KG1 (cell line): ENCODE results near the gene BOD1.
"Not testable (repeated sequence)": the region's sequence is repeated elsewhere in the genome, so short reads cannot be mapped to it uniquely, and the experiment has no call there.

Experiments used
- DNase-seq: peaks from one replicate; lab custom pipeline; 2025; lab: John Stamatoyannopoulos, UW

Gene BOD1

DNA sequence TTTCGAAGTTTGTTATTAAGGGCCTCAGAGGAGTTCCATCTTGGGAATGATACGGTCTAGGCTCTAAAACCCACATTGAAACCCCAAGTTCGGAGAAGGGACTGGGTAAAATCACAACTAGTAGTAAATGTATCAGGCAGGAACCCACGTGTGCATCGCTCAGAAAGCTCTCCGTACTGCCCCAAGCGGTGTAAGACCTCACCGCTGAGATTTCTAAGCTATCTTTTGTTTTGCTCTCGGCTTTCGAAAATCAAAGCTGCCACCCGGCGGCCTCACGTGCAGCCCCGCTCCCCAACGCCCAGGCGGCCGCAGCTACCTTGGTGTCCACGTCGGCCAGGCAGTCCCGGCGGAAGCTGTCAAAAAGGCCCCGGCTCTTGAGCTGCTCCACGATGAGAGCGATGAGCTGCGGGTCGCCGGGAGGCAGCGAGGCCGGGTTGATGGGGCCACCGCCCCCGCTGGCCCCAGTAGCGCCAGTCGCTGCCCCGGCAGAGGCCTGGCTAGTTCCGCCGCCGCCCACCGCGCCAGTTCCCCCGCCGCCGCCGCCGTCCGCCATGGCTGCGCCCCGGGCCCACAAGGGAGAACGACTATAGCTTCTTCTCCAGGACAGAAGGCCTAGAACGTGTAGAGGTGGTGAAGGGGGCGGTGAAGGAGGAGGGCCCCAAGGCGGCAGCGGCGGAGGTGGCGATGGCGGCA lies 420 bp downstream of the BOD1 start:
- DNase-seq = peak; percentile 68

DNA sequence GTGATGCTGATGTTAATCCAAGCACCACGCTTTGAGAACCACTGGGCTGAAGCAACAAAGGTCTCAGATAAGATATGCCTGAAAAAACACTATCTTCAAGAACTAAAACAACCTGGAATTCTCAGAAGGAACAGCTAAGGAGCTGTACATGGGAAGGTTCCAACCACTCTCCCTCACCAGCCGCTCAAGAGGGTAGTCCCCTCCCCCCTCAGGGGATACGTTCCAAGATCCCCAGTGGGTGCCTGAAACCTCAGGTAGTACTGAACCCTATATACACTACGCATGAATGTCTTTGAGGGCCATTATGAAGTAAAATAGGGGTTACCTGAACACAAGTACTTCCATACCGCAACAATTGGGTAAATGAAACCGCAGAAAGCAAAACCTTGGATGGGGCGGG lies 1.9 kb downstream of the BOD1 start:
- no peak for DNase-seq

DNA sequence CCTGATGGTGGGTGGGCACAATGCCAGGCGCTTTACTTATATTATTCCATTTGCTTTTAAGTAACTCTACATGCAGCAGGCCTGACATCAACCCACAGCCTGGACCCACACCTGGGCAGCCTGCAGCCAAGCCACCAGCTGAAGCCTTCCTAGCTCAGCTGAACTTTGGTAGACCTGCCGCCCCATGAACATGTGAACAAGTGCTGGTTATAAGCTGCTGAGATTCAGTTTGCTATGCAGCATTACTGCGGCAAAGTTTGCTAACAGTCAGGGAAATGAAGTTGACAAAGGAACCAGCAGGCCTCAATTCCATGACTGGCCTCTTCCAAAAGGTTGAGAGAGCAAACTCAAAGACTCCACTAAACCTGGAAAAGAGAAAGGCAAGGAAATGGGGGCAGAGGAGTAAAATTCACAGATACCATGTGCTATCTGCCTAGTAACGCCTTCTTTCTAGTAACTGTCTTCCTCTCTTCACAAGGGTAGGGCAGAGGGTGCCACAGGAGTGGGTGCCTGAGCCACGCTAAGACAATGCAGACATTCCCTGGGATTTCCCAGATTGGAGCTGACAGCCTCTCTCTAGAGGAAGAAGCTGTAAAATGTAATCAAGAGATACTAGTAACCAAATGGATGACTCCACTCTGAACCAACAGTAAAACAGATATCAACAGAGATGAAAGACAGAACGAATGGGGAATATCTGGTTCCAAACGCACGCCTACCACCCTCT lies 2.9 kb downstream of the BOD1 start:
- DNase-seq = no peak

DNA sequence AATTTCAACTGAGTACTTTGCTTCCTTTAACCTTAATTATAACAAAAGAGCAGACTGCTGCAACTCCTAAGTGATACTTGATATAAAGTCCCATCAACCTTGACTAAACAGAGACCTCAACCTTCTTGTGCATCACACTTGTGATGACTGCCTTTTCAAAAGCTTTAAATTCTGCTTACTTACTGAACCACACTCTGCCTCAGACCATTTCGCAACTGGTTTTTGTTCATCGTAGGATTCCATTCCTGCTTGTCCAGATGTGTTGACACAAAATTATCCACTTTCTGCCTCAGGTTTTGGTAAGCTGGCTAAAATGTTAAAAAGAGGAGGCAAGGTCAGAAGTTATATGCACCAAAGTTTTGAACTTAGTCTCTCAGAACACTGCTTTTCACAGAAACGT lies 3.5 kb downstream of the BOD1 start:
- no peak for DNase-seq

DNA sequence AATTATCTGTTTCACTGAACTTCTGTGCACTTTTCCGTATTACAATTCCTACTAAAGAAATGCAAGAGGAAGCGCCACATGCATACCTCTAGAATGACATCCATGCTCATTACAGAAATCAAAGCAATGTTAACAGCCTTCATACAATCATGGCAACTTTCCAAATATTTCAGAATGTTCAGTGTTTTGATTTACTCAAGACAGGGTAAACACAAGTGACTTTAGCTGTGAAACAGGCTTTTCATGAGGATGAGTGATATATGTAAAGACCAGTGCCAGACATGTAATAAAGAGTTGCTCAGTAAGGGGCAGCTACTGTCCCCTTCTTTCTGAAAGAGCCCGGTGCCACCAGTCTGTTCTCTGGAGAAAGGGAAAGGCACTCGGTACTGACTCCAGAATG lies 4.7 kb downstream of the BOD1 start:
- no peak for DNase-seq

DNA sequence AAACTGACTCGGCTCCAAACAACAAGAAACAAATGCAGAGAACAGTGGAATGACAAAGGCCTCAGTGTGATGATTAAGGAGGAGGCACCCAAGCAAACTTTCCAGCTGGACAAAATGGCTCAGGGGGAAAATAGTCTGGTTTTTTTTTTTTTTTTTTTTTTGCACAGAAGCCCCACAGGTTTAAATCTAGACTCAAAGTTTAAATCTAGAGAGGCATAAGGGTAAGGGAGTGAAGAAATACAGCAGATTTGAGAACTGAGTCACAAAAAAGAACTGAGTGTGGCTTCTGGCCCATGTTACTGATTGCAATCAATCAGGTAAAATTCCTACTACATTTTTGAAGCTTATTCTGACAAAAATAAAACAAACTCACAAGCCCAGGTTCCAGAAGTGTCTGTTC lies 12.3 kb downstream of the BOD1 start:
- no peak for DNase-seq

DNA sequence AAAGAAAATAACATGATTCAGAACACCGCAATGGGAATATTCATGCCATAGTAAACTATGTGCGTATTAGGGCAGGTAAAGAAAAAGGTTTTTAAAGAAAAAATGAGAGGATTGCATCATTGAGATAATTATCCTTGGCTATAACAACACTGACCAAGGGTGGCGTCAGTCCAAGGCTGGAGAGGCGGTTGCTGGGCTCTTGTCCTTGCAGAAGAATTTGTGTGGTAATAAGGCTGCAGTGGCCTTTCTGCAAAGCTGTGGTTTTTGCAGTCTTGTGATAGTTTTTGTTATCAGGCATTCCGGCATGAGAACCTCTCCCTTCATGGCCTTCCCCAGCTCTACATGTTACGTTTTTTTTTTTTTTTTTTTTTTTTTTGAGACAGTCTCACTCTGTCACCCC lies 14.0 kb downstream of the BOD1 start:
- DNase-seq = no peak

DNA sequence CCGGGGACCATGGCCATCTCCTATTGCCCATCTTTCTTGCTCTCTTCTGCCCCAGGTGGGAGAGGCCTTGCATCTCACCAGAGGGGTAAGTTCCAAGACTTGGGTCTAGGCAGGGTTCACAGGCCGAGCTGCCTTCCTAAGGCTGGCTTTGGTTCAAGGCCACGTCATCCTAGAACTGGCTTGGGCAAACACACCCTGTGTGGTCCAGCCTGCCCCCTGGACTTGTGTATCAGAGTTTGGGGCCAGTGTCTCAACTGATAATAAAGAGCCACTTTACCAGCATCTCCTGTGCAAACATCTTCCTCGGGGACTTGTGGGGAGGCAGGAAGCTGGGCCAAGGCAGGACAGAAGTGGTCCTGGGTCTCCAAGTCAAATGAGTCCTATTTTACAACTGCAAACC lies 17.8 kb downstream of the BOD1 start:
- no peak for DNase-seq

DNA sequence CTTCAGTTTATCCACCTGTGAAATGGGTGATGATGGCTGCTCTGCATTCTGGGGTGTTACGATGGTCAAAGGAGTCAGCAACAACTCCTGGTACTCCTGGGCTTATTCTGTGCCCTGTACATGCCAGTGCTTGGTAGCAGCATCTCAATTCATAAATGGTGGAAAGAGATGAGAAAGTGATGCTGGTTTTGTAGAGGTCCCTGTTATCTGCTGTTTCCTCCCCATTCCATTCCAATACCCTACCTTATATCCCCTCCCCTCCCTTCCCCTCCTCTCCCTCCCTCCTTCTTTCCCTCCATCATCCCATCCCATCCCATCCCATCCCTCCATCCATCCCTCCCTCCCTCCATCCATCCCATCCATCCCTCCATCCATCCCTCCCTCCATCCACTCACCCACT lies 19.1 kb downstream of the BOD1 start:
- DNase-seq = no peak

DNA sequence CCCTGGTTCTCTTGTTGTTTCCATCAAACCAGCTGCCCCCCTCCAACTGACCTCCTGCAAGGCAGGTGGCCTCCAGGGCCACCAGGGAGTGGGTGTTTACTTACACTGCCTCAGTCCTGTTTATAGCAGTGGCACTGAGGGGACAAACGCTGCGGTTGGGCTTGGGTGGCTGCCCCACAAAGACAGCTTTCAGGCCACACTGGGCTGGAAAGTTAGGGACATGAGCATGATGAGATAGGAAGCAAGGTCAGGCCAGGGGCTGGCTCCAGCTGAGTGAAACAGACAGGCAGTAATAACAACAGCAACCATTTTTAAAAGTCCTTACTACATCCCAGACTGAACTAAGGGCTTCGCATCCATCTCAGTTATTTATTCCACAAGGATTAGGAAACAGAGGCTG lies 20.6 kb downstream of the BOD1 start:
- no peak for DNase-seq

DNA sequence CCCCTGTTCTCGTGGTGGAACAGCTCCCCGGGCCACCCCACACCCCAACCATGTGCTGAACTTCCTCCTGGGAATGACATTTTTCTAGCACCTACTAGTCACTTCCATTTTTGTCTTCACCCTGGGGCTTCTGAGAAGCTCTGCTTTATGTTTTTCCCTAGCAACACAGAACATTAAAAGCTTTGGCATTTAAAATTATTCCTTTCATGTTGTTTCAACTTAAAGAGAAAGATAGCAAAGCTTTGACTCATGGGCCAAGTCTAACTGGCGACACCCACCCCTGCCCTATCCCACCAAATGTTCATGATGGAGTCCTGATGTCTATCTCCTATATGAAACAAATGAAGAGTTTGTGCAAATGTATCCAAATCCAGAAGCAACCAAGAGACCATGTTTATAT lies 22.4 kb downstream of the BOD1 start:
- no peak for DNase-seq

DNA sequence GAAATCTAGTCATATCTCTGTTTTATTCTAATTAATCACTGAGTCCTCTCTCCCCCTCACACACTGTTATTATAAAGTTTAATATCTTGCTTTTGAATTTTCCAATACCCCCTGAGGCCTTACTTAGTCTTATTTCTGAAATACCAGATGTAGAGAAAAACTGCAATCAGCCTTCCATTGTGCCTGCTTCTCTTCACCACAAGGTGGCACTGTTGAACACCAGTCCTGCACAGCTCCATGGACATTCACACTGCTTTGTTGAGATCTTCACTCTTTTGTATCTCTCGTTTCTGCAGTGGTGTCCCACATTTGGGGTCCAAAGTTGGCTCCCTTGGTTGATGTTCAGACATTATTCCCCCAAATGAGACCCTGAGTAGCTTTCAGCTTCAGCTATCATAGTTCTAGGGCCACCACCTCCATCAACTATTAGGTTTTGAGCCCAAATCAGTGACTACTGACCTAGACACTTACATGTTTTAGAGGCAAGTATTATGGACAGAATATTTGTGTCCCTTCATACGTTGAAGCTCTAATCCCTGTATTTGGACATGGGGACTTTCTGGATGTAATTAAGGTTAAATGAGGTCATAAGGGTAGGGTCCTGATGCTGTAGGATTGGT lies 24.3 kb downstream of the BOD1 start:
- DNase-seq = peak; percentile 37

DNA sequence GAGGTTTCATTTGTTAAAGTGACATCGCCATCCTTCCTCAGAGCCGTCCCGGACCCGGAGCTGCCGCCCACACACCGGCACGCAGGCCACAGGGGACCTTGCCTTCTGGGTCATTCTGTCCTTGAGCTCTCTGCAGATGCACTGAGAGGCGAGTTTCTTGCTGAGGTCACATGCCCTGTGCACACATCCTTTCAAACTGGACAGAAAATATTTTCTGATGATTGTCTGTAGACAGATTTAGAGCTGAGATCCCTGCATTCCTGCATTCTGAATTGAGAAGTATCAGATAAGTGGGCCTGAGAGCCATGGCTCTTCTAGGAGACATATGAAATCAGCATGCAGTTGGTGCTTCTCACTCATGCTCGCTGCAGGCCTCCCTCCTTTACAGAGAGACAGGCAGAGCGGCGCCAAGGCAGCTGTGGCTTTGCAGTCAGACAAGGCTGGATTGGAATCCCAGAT lies 25.4 kb downstream of the BOD1 start:
- no peak for DNase-seq

DNA sequence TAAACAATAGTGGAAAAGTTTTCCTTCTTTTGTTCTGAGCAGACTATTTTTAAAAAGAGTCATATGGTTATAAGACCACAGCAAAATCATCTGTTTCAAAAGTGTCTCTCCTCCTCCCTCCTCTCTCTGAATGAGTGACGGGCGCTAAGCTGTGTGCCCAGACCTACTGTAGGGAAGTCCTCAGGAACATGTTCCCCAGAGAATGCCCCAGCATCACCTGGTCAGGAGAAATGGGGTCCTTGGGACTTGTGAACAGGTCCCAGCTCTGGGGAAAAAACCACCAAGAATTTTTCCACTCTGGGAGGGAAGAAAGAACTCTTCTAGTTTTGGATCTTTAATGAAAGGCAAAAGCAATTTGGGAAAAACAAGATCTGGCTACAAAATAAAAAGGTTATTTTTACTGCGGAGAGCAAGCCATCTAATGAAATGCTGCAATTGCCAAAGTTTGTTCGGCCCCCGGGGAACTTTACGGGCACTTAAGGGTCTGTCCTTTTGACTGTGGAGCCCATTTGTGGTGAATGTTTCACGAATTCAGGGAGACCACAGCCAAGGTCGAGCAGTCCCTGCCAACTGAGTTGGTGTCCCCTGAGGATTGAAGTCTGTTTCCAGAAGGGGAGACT lies 25.9 kb downstream of the BOD1 start:
- no peak for DNase-seq

DNA sequence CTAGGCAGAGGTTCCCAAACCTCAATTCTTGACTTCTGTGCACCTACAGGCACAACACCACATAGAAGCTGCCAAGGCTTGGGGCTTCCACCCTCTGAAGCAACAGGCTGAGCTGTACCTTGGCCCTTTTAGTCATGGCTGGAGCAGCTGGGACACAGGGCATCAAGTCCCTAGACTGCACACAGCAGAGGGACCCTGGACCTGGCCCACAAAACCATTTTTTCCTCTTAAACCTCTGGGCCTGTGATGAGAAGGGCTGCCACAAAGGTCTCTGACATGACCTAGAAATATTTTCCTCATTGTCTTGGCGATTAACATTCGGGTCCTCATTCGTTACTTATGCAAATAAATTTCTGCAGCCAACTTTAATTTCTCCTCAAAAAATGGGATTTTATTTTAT lies 30.3 kb downstream of the BOD1 start:
- DNase-seq = not testable (repeated sequence)

DNA sequence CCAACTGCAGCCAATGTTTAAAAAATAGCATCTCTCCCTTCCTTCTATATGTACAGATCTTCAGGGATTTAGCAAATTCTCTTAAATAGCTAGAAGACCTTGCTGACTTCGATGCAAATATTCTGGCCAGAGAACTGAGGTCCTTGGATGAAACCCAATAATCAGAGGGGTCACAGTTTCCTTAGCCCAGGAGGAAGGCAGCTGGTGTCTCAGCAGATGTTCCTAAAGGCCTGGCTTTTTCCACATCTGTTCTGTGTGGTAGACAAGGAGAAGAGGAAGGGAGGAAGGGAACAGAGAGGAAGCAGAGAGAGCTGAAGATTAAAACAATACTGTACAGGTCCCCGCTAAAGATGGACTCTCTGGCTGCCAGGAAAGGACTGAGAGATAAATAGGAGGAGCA lies 33.1 kb downstream of the BOD1 start:
- DNase-seq = no peak

DNA sequence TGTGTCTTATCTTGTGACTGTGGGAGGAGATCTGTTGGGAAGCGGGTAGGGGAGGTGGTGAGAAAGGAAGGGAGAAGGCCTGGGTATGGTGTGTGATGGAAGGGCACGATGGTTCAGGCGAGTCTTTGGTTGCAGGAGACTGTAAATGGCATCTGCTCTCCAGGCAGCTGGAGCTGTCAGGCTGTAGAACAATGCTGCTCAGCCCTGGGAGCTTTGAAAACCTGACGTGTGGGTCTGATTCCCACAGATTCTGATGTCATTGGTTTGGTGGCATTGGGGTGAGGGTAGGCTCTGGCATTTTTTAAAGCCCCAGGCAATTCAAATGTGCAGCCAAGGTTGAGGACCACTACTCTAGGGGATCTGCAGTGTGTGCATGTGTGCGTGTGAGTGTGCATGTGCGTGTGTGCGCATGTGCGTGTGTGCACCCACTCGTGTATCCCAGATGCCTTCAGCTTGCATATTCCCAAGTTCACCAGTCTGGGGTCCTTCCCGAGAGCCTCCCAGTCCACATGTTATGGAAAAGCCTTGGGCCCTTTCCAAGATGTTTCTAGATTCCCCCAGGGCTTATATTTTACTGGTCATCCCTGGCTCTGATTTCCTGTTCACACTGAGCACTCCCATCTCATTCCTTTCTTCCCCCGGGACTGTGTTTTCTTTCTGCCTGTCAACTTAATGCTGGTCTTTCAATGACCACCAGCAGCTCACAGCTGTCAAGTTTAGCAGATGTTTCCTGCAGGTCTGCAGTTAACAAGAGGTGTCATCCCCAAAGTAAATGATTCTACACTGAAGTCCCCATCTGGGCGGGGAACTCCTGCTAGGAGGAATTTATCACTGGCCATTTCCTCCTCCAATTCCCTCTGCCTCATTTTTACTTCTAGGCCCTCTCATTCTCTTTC lies 34.0 kb downstream of the BOD1 start:
- no peak for DNase-seq

DNA sequence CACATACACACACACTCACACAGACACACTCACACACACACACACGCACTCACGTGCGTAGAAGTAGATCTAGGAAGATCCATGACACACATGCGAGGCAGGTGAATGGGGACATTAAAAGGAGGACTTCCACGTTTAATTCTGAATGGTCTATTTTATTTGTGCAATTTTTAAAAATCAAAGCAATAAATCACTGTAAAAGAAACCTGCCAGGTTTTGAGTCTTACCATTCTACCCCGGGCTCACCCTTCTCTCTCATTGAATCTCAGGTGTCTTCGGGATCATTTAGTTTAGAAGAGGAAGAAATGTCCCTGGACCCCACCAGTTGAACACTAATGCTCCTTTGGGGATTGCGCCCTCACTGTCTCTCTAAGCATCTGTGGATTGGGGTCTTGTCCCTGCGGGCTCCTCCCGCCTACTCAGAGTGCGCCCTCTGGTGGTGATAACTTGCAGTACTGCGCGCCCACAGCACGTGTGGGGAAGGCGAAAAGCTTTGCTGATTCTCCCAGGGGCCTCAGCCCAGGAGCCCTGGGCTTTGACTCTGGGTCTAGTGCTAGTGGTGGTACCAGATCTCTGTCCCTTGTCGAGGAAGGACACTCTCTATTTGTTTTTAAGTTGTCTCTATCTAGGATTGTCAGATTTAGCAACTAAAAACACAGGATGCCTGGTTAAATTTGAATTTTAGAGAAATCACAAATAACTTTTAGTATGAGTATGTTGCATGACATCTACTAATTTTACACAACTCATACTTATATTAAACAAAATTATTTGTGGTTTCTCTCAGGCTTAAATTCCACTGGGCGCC lies 34.8 kb downstream of the BOD1 start:
- DNase-seq = peak; percentile 31

DNA sequence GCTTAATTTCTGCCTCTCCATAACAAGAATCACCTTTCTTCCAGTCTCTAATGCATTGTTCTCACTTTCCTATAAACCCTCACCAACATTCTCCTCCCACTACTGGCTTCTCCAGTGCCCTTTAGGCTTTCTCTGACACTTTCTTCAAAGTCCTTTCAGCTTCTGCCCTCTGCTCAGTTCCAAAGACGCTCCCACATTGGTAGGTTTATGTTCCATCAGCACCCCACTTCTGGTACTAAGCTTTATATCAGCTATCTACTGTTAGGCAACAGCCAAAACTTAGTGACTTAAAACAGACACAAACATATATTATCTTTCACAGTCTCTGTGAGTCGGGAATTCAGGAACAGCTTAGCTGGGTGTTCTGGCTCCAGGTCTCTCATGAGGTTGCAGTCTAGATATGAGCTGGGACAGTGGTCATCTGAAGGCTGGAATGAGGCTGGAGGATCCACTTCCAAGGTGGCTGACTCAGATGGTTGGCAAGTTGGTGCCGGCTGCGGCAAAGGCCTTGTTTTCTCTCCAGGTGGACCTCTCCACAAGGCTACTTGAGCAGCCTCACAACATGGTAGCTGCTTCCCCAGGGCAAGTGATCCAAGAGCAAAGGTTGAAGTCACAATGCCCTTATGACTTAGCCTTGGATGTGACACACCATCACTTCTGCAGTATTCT lies 37.4 kb downstream of the BOD1 start:
- DNase-seq = no peak

DNA sequence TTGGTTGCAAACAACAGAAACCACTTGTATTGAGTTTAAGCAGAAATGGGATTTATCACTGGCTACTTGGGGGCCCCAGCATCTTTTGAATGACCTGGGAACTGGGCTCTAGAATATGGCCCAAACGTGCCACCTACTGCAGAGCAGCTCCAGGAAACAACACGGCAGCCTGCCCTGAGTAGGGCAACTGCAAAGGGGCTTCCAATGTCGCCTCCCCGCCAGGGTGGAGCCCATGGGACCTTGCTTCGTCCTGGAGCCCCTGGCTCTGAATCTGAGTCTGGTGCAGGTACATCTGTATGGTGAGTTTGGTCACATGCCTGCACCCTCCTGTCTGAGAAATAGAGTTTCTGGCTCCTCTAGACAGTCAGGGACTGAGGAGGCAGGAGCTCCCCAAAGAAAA lies 38.6 kb downstream of the BOD1 start:
- DNase-seq = no peak

DNA sequence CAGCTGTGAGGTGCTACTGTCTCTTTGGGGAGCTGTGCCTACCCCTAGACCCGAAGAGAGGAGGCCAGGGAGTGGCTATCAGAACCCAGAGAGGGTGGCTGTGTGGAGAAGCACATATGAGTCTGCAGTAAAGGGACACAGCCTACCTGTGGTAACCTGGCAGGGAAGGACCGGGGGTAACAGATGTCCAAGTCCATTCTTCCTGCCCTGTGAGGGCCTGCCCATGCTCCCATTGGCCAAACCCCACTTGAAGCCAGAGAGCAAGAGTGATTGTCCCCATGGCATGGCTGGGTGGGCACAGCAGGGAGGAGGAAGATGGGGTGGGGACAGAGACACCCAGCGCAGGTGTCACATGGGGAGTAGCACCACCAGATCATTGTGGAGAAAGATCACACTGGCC lies 39.3 kb downstream of the BOD1 start:
- DNase-seq = no peak
